ENCODE data around the gene ARHGAP24.
"Not testable (repeated sequence)": the region's sequence is repeated elsewhere in the genome, so short reads cannot be mapped to it uniquely, and the experiment has no call there.

ARHGAP24 gene

GRCh38 chr4:85818700-85819099 lies 343.8 kb downstream of the ARHGAP24 start:
- no peak for DNase-seq (ENCODE audit: low read depth, low spot score)
- in situ Hi-C loops (cut with HindIII; ENCODE audit: low sequenced_read_pairs), result no loop called here
- TF ChIP-seq CTCF (IDR thresholded peaks at IDR 0.05; ENCODE audit: low read depth, low read length), result no peak
- H3K4me3 ChIP-seq (ENCODE audit: low read depth, low read length), result no peak overlapping the region

DNA sequence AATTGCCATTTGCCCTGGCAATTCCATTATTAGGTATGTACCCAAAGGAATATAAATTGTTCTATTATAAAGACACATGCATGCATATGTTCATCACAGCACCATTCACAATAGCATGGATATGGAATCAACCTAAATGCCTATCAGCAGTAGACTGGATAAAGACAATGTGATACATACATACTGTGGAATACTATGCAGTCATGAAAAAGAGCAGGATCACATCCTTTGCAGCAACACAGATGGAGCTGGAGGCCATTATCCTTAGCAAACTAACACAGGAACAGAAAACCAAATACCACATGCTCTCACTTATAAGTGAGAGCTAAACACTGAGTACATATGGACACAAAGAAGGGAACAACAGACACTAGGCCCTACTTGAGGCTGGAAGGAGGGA lies 345.2 kb downstream of the ARHGAP24 start:
- H3K4me3 ChIP-seq (ENCODE audit: low read depth, low read length); DNase-seq (ENCODE audit: low read depth, low spot score); in situ Hi-C loops (cut with HindIII; ENCODE audit: low sequenced_read_pairs): not testable (repeated sequence)

- in situ Hi-C loops (cut with HindIII; ENCODE audit: low sequenced_read_pairs), result no loop called here
- TF ChIP-seq CTCF (IDR thresholded peaks at IDR 0.05; ENCODE audit: low read depth, low read length), result no peak
- H3K4me3 ChIP-seq (ENCODE audit: low read depth, low read length), result no peak overlapping the region
- peak; percentile 18 for DNase-seq (ENCODE audit: low read depth, low spot score)
Measured at GRCh38 chr4:85821688-85822455, 346.9 kb downstream of the ARHGAP24 start.

GRCh38 chr4:85823295-85823694 lies 348.3 kb downstream of the ARHGAP24 start:
- peak; percentile 50 for DNase-seq (ENCODE audit: low read depth, low spot score)
- H3K4me3 ChIP-seq (ENCODE audit: low read depth, low read length), result no peak overlapping the region
- TF ChIP-seq CTCF (IDR thresholded peaks at IDR 0.05; ENCODE audit: low read depth, low read length), result no peak
- in situ Hi-C loops (cut with HindIII; ENCODE audit: low sequenced_read_pairs), result no loop called here

- no peak overlapping the region for H3K4me3 ChIP-seq (ENCODE audit: low read depth, low read length)
- in situ Hi-C loops (cut with HindIII; ENCODE audit: low sequenced_read_pairs), result no loop called here
- no peak for TF ChIP-seq CTCF (IDR thresholded peaks at IDR 0.05; ENCODE audit: low read depth, low read length)
- peak; percentile 6 for DNase-seq (ENCODE audit: low read depth, low spot score)
Measured at GRCh38 chr4:85824166-85824945, 349.4 kb downstream of the ARHGAP24 start.

DNA sequence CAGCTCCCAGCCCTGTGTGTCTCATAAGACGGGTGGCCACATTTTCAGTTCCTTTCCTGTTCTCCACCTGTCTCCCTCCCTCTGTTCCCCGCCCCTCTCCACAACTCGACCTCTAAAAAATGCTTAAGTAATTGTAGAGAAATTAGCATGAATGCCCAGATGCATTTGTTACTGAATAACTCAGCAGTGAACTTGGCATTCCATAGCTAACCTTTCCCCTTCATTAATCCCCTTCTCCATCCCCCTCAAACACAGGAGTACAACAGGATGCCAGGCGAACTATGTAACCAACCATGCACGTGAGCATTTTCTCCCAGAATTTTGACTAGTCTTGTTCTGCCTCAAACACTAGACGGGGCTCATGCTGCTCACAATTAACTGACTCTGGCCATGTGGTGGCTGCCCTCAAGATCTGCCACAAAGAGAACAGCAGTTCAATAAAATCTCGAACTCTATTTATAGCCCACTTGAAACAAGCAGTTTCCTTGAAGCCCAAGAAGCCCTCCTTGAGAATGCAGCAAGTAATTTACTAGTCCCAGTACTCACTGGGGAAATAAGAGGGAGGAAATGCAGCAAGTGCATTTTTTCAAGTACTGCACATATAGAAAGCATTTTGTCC lies 351.2 kb downstream of the ARHGAP24 start:
- peak; percentile 66 for DNase-seq (ENCODE audit: low read depth, low spot score)

More for the DNA sequence above, 351.2 kb downstream of the ARHGAP24 start:
- no peak overlapping the region for H3K4me3 ChIP-seq (ENCODE audit: low read depth, low read length)
- in situ Hi-C loops (cut with HindIII; ENCODE audit: low sequenced_read_pairs), result no loop called here
- peak; percentile 25 for TF ChIP-seq CTCF (IDR thresholded peaks at IDR 0.05; ENCODE audit: low read depth, low read length)

All from astrocyte of the spinal cord (primary cell).